Ectodermal cell (in vitro differentiated cells): Measurements from ENCODE around the gene FANCD2. TPM values are rescaled to one million over a fixed set of nuclear protein-coding genes. Genes with fewer than 3 reads are reported as not detected.

Experiments
- H3K27ac ChIP-seq: 2 replicates; pipeline ENCODE4 v1.7.0; 2013; ENCODE audit warnings: mild to moderate bottlenecking, low read depth, low read length; ENCODE audit not compliant: insufficient read depth, poor library complexity, severe bottlenecking
- H3K27me3 ChIP-seq: 2 replicates; pipeline ENCODE4 v1.7.0; 2013; ENCODE audit warnings: mild to moderate bottlenecking, low read length; ENCODE audit not compliant: insufficient read depth, control insufficient read depth, poor library complexity, severe bottlenecking
- H3K36me3 ChIP-seq: one replicate; pipeline ENCODE4 v1.7.0; 2013; ENCODE audit warnings: low read length; ENCODE audit not compliant: control insufficient read depth, insufficient read depth
- H3K4me1 ChIP-seq: one replicate; pipeline ENCODE4 v1.7.0; 2013; ENCODE audit warnings: low read length; ENCODE audit not compliant: control insufficient read depth, insufficient read depth
- H3K4me3 ChIP-seq: 2 replicates; pipeline ENCODE4 v1.7.0; 2013; ENCODE audit warnings: low read depth, low read length, control low read depth; ENCODE audit not compliant: insufficient read depth
- H3K9me3 ChIP-seq: 2 replicates; pipeline ENCODE4 v1.7.0; 2013; ENCODE audit warnings: mild to moderate bottlenecking, low read length, moderate library complexity; ENCODE audit not compliant: control insufficient read depth
- WGBS, 2 experiments: methylation state at CpG; one replicate each; pipeline ENCODE4 v1.1.7; 2013; ENCODE audit warnings: missing lambda C conversion rate in 2 of 2; 5-methylcytosine and 5-hydroxymethylcytosine counted together
- polyA plus RNA-seq, 4 experiments: library from polyadenylated mRNA; stranded (reverse); fragments of 50-300 nt; gene quantifications; one replicate each; pipeline ENCODE4 v1.2.3, GENCODE V29; 2013

FANCD2 gene
- 62.7 TPM for polyA plus RNA-seq (2013, experiment 1 of 4)
- 64.3 TPM for polyA plus RNA-seq (2013, experiment 2 of 4)
- 53.2 TPM for polyA plus RNA-seq (2013, experiment 3 of 4)
- 59.3 TPM for polyA plus RNA-seq (2013, experiment 4 of 4)

DNA sequence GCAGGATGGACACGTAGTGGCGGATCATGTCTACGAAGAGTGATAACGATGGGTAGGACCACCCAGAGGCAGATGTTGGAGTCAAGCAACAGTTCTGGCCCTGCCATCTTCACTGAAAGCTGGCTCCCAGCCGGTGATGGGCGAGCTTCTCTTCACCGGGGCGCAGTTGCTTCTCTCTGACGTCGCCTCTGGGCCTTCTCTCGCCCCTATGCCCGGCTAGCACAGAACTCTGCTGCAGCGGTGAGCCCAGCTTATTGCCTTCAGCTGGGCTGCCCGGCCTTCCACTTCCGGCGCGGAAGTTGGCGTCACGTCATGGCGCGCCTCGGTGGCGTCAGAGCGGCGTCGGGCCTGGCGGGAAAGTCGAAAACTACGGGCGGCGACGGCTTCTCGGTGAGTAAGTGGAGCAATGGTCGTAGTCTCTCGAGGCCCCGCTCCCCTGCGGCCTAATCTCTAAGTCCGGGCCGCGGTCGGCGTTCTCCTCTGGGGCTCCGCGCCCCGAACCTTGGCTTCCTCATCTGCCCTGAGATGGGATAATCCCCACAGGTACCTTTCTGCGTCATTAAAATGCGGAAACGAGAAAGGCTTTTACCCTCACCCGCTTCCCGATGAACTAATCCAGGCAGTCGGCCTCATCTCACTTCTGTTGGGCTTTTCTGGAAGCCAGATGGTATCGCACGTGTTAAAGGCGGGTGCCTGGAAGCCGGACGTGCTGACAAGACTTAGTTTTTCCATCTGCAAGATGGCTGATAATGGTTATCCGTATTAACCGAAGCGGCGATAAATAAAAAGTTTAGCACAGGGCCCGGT lies at the start of gene FANCD2:
FANCD2 (plus strand) TSS at position 354 of the 807 bp plus-strand sequence. CDS start 2,221 bp downstream, outside the sequence.
- Histone ChIP-seq H3K36me3 (peaks cover 8% of the 10 kb centered on the region), H3K9me3 (no peaks in the 10 kb centered on the region), H3K27me3 (no peaks in the 10 kb centered on the region), H3K4me3 (peak within 1 kb of the TSS; percentile 82), H3K4me1 (peaks cover 9% of the 10 kb centered on the region), H3K27ac (peak within 1 kb of the TSS; percentile 74)
- 0% methylated on average over 60 to 61 of the region's 61 CpGs for WGBS, 2 experiments

DNA sequence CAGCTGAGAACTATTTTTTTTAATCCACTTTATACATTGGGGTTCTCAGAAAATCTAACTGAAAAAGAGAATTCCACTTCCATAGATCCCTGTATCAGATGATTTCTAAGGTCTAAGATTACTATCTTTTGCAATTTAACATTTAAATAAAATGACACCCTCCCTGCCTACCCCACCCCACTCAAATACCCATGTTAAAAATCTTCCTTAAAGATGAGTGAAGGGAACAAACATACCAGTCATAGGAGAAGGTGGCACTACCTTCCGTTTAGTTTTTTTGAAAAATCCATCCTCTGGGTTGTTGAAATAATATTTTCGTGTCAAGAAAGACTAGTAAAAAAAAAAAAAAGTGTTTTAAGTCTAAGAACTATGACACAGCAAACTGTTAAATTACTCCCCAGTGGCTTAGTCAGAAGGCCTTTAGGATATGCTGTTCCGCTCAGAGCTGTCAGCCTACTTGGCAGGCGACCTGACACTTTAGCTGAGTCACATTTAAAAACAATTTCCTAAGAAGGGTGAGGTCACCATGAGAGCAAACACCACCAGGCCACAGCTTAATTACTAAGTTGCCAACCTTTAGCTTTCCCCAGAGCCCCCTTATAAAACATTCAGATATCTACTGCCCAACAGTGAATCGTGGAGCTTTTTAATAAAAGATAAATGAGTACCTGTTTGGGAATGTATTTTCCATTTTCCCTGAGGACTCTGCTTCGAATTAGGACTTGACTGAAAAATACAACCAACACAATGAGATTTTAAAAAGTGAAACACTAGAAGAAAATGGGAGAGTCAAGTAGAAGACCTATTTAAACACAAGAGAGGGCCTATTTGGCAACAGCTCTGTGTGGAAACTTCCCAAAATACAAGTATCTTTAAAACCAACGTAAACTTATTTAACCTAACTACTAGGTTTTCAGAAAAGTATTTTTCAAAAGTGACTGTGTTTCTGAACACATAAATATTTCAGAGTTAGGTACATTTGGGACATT lies 49.2 kb upstream of the FANCD2 start:
- Histone ChIP-seq H3K36me3 (peaks cover 20% of the 10 kb centered on the region), H3K4me3 (no peak overlapping the region), H3K4me1 (no peaks in the 10 kb centered on the region), H3K9me3 (no peaks in the 10 kb centered on the region), H3K27me3 (no peaks in the 10 kb centered on the region), H3K27ac (no peak overlapping the region)
- WGBS, 2 experiments = 90 to 97% methylated on average over 7 of the region's 7 CpGs

DNA sequence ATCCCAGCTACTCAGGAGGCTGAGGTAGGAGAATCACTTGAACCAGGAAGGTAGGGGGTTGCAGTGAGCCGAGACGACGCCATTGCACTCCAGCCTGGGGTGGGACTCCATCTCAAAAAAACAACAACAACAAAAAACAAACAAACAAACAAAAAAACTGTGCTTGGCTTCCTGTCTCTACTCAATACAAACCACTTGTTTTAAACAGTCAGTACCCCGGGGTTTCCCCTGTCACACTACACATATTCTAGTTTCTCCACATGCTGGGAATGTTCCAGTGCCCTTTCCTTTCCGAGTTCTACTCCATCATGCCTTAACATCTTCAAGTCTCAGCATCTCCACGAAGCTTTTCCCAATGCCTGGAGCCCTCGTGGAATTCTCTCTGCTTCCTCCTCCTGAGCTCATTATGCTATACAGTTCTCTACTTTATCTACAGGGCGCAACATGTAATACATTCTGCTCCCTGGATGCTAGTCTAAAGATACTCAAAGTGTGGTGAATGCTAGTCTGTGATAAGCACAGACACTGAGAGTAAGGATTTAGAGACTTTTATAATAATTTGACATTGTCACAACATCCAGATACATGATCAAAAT lies 47.4 kb upstream of the FANCD2 start:
- no peaks in the 10 kb centered on the region for H3K4me1 ChIP-seq
- H3K36me3 ChIP-seq = peaks cover 18% of the 10 kb centered on the region
- H3K4me3 ChIP-seq = no peak overlapping the region
- WGBS, 2 experiments = 91% methylated on average over 7 to 8 of the region's 8 CpGs
- no peak overlapping the region for H3K27ac ChIP-seq
- H3K27me3 ChIP-seq = no peaks in the 10 kb centered on the region
- no peaks in the 10 kb centered on the region for H3K9me3 ChIP-seq

DNA sequence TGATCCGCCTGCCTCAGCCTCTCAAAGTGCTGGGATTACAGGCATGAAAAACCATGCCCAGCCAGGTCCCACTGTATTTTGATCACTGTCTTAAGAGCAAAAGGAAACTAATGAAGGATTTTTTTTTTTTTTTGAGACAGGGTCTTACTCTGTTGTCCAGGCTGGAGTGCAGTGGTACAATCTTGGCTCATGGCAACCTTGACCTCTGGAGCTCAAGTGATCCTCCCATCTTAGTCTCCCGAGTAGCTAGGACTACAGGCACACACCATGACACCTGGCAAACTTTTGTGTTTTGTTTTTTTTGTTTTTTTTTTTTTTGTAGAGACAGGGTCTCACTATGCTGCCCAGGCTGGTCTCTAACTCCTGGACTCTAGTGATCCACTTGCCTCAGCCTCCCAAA lies 46.0 kb upstream of the FANCD2 start:
- Histone ChIP-seq H3K36me3 (peaks cover 8% of the 10 kb centered on the region), H3K4me1 (peaks cover 1% of the 10 kb centered on the region)
- 86 to 100% methylated on average over 2 of the region's 2 CpGs for WGBS, 2 experiments

DNA sequence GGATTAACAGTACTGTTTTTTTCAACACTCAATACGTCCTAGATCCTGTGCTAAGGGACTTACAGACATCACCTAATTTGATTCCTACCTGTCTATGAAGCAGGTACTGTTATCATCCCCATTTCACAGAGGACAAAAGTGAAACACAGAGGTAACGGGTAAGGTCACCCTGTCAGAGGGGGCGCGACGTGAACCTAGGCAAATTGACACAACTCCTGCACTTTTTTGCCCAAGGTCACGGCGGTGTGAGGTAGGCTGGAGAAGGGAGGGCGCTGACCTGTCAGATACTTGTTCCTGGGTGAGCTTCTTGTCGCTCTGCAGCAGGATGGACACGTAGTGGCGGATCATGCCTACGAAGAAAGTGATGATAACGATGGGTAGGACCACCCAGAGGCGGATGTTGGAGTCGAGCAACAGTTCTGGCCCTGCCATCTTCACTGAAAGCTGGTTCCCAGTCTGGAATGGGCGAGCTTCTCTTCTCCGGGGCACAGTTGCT lies 40.0 kb upstream of the FANCD2 start:
- no peak overlapping the region for H3K27ac ChIP-seq
- H3K4me1 ChIP-seq = peaks cover 13% of the 10 kb centered on the region
- peak overlapping the region; percentile 84 for H3K4me3 ChIP-seq
- 2% methylated on average over 17 of the region's 17 CpGs for WGBS, 2 experiments
- no peaks in the 10 kb centered on the region for H3K9me3 ChIP-seq
- H3K36me3 ChIP-seq = no peaks in the 10 kb centered on the region
- no peaks in the 10 kb centered on the region for H3K27me3 ChIP-seq

More for the DNA sequence above, 46.0 kb upstream of the FANCD2 start:
- no peaks in the 10 kb centered on the region for H3K9me3 ChIP-seq
- no peak overlapping the region for H3K27ac ChIP-seq
- no peak overlapping the region for H3K4me3 ChIP-seq
- H3K27me3 ChIP-seq = no peaks in the 10 kb centered on the region

DNA sequence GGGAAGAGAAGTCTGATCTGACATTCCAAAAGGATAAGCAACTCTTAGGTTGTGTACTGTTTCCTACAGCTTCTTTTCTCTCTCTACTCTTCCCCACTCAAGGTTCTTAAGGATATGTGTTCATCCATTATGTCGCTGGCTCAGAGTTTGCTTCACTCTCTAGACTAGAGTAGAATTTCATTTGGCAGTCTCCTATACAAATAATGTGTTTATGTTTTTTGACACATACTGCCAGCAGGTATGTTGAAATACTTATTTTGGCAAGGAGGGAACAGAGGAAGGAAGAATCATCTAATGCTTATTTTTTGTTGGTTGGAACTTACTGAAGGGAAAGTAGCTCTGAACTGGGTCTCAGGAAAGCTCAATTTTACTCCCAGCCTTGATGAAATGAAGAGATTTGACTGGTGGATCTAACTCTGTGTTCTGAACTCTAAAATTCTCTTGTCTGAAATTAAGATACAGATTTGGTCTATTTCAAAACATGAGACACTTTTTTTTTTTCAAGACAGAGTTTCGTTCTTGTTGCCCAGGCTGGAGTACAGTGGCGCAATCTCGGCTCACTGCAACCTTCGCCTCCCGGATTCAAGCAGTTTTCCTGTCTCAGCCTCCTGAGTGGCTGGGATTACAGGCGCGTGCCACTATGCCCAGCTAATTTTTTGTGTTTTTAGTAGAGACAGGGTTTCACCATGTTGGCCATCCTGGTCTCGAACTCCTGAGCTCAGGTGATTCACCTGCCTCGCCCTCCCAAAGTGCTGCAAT lies 32.0 kb upstream of the FANCD2 start:
- no peak overlapping the region for H3K27ac ChIP-seq
- H3K9me3 ChIP-seq = no peaks in the 10 kb centered on the region
- H3K36me3 ChIP-seq = no peaks in the 10 kb centered on the region
- no peak overlapping the region for H3K4me3 ChIP-seq
- WGBS, 2 experiments = 89 to 91% methylated on average over 10 of the region's 10 CpGs
- H3K4me1 ChIP-seq = no peaks in the 10 kb centered on the region
- no peaks in the 10 kb centered on the region for H3K27me3 ChIP-seq

DNA sequence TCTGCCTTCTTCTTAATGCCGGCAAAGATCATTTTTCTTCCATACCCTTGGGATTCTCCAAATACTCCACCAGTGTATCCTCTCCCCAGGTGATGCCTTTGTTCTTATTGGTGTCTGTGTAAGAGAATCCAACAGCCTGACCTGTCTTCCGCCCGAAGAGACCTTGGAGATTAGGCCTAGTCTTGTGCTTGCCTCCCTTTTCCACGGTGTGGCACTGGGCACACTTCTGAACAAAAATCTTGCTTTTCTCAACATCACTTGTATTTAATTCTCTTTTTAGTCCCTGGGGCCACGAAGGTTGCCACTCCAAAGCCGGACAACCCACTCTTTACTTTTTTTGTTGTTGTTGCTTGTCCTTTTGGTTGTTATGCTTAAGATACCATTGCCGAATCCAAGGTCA lies 25.6 kb upstream of the FANCD2 start:
- Histone ChIP-seq H3K4me3 (no peak overlapping the region), H3K27me3 (no peaks in the 10 kb centered on the region), H3K4me1 (no peaks in the 10 kb centered on the region), H3K27ac (no peak overlapping the region), H3K36me3 (peaks cover 7% of the 10 kb centered on the region), H3K9me3 (no peaks in the 10 kb centered on the region)
- WGBS, 2 experiments = 93 to 98% methylated on average over 6 to 7 of the region's 7 CpGs

DNA sequence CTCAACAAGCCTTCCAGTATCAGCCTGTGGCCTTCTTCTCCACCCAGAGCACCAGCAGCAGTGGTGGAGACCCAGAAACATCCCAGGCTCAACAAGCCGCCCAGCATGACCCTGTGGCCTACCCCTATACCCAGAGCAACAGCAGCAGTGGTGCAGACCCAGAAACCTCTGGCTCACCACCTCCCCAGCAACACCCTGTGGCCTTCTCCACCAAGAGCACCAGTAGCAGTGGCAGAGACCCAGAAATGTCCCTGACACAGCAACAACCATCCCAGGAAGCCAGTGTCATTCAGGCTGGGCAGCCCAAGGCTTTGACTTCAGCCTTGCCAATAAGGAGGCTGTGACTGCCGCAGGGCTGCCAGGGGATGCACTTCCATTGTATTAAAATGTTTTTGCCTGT lies 23.3 kb upstream of the FANCD2 start:
- no peaks in the 10 kb centered on the region for H3K4me1 ChIP-seq

DNA sequence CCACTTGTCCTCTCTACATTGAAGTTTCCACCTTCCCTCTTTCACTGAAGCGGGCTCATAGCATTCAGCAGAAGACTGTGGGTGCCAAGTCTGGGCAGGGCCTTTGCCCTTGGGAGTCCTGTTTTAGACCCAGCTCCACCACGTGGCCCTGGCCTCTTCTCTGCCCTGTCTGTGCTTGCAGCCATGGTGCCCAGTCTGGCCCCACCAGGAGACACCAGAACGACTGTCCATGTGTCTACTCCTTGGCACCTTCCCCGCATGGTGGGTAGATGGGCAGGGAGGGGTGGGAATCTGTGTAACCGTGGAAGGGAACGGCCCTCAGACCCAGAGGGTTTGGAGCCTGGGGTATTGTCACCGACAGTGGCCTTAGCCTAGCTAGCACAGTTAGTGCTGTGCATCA lies 21.7 kb upstream of the FANCD2 start:
- Histone ChIP-seq H3K4me3 (no peak overlapping the region), H3K27ac (no peak overlapping the region), H3K4me1 (no peaks in the 10 kb centered on the region), H3K27me3 (no peaks in the 10 kb centered on the region), H3K9me3 (no peaks in the 10 kb centered on the region), H3K36me3 (peaks cover 7% of the 10 kb centered on the region)
- WGBS, 2 experiments = 96% methylated on average over 7 of the region's 7 CpGs

More for the DNA sequence above, 23.3 kb upstream of the FANCD2 start:
- H3K4me3 ChIP-seq = no peak overlapping the region
- H3K27ac ChIP-seq = no peak overlapping the region
- 94 to 95% methylated on average over 2 of the region's 2 CpGs for WGBS, 2 experiments
- no peaks in the 10 kb centered on the region for H3K27me3 ChIP-seq
- peaks cover 7% of the 10 kb centered on the region for H3K36me3 ChIP-seq
- H3K9me3 ChIP-seq = no peaks in the 10 kb centered on the region
